Measurements from ENCODE around the gene PIRT. TPM values are rescaled to one million over a fixed set of nuclear protein-coding genes. Genes with fewer than 3 reads are reported as not detected.

Gene PIRT
- total and polyA plus RNA-seq, 2 donors (not counting 1 experiment from before 2014, with no cell fraction given), result not detected

DNA sequence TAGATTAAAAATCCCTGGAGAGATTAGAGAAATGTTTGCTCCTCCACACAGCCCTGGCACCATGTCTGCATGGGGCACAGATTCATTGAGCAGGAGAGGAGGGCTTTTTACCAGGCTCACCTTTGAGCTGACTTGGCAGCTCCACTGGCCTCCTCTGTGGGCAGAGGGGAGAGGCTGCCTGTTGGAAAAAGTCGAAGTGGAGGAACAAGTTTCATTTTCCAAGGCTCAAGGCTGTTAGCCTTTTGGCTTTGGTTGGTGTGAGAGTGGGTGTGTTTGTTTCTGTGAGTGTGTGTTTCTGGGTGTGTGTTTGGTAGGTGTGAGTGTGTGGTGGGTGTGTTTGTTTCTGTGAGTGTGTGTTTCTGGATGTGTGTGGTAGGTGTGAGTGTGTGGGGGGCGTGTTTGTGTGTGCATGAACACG is 39.5 kb downstream of the PIRT start:
- Histone ChIP-seq H4K20me1 (ENCODE audit: control insufficient read depth, extremely low read depth, insufficient read depth, low read length) (no peaks in the 10 kb centered on the region), H2AFZ (ENCODE audit: low read length) (no peak overlapping the region), H3K27me3 (ENCODE audit: control insufficient read depth, insufficient read depth, low read length) (no peaks in the 10 kb centered on the region), H3K4me1 (ENCODE audit: control insufficient read depth, extremely low read depth, insufficient read depth, low read length) (no peaks in the 10 kb centered on the region), H3K4me3 (replicated peaks in 1 of 4; ENCODE audit: control extremely low read depth in 1 of 4, insufficient read depth in 1 of 4, low read depth in 3 of 4, low read length in 4 of 4) (no peak overlapping the region), H3K36me3 (ENCODE audit: control insufficient read depth, insufficient read depth, low read length) (no peaks in the 10 kb centered on the region), H3K79me2 (ENCODE audit: control insufficient read depth, insufficient read depth, low read length) (no peaks in the 10 kb centered on the region), H3K4me2 (ENCODE audit: extremely low read depth, insufficient read depth, low read length) (no peak overlapping the region), H3K9ac (ENCODE audit: insufficient read depth, low read length) (no peak overlapping the region), H3K27ac (ENCODE audit: insufficient read depth, low read length) (no peak overlapping the region), H3K9me3 (ENCODE audit: control insufficient read depth, insufficient read depth, low read depth, low read length) (no peaks in the 10 kb centered on the region)
- DNase-seq (ENCODE audit: low read depth in 2 of 2), result no peak
- TF ChIP-seq EZH2 (IDR thresholded peaks at IDR 0.05; ENCODE audit: low read length, missing control alignments), result no peak
- TF ChIP-seq, protein P1, sequence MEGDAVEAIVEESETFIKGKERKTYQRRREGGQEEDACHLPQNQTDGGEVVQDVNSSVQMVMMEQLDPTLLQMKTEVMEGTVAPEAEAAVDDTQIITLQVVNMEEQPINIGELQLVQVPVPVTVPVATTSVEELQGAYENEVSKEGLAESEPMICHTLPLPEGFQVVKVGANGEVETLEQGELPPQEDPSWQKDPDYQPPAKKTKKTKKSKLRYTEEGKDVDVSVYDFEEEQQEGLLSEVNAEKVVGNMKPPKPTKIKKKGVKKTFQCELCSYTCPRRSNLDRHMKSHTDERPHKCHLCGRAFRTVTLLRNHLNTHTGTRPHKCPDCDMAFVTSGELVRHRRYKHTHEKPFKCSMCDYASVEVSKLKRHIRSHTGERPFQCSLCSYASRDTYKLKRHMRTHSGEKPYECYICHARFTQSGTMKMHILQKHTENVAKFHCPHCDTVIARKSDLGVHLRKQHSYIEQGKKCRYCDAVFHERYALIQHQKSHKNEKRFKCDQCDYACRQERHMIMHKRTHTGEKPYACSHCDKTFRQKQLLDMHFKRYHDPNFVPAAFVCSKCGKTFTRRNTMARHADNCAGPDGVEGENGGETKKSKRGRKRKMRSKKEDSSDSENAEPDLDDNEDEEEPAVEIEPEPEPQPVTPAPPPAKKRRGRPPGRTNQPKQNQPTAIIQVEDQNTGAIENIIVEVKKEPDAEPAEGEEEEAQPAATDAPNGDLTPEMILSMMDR (conservative IDR thresholded peaks at IDR 0.05 in 1 of 2, IDR thresholded peaks at IDR 0.05 in 1 of 2; ENCODE audit: low read depth in 1 of 2, low read length in 2 of 2), result no peak

DNA sequence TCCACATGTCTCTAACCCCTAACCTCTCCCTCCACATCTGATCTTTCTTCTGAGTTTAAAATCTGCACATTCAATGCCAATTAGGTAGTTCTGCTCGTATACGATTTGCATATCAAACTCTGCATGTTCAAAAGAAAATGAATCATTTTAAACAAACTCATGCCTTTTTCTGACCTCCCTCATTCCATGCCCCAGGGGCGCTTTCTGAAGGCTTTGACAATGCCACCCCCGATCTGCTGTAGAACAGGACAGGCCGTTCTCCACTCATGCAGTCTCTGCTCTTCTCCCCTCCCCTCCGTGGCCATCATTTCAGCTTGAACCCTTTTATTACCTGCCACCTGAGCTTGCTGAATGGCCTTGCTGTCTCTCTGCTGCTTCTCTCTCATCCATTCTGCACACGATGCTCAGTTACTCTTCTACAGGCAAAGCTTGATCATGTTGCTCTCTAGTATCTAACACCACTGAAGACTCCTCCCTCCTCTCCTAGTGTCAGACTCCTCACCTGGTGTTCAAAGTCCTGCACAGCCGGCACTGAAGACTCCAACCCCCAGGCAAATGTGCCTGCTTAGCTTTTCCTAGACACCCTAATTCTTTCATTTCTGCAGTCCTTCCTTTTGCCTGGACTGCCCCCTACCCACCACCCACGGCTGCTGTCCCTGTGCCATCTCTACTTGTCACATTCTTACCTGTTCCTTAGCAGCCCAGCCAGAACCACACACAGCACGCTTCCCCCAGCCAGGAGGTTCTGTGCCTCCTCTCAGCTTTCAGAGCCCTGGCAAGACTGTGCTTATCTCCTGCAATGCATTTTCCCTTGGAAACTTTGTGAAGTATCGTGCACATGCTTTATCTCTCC is 40.2 kb downstream of the PIRT start:
- Histone ChIP-seq H3K27me3 (ENCODE audit: control insufficient read depth, insufficient read depth, low read length) (no peaks in the 10 kb centered on the region), H3K36me3 (ENCODE audit: control insufficient read depth, insufficient read depth, low read length) (no peaks in the 10 kb centered on the region), H3K9ac (ENCODE audit: insufficient read depth, low read length) (no peak overlapping the region), H3K79me2 (ENCODE audit: control insufficient read depth, insufficient read depth, low read length) (no peaks in the 10 kb centered on the region), H3K4me1 (ENCODE audit: control insufficient read depth, extremely low read depth, insufficient read depth, low read length) (no peaks in the 10 kb centered on the region), H3K27ac (ENCODE audit: insufficient read depth, low read length) (no peak overlapping the region), H3K4me3 (replicated peaks in 1 of 4; ENCODE audit: control extremely low read depth in 1 of 4, insufficient read depth in 1 of 4, low read depth in 3 of 4, low read length in 4 of 4) (no peak overlapping the region), H4K20me1 (ENCODE audit: control insufficient read depth, extremely low read depth, insufficient read depth, low read length) (no peaks in the 10 kb centered on the region), H3K9me3 (ENCODE audit: control insufficient read depth, insufficient read depth, low read depth, low read length) (no peaks in the 10 kb centered on the region), H3K4me2 (ENCODE audit: extremely low read depth, insufficient read depth, low read length) (no peak overlapping the region), H2AFZ (ENCODE audit: low read length) (no peak overlapping the region)
- DNase-seq (ENCODE audit: low read depth in 2 of 2), result no peak
- TF ChIP-seq EZH2 (IDR thresholded peaks at IDR 0.05; ENCODE audit: low read length, missing control alignments), result no peak
- TF ChIP-seq, protein P1 (conservative IDR thresholded peaks at IDR 0.05 in 1 of 2, IDR thresholded peaks at IDR 0.05 in 1 of 2; ENCODE audit: low read depth in 1 of 2, low read length in 2 of 2), result no peak

DNA sequence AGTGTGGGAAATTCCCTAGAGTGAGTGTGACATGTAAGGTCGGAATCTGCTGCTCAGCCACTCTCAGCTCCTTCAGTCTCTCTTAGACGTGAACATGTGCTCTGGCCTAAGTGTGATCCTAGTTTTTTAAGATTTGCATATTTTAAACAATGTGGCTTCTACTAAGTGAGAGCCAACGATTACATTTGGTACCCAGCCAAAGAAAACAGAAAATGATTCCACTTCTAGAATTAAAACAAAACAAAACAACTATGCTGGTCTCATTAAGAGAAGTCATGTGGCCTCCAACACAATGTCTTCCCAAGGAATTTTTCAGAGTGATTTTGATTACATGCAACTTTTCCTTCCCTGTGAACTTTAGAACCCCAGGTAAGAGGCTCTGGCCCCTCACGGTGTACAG is 44.1 kb downstream of the PIRT start:
- Histone ChIP-seq H2AFZ (ENCODE audit: low read length) (no peak overlapping the region), H3K27me3 (ENCODE audit: control insufficient read depth, insufficient read depth, low read length) (no peaks in the 10 kb centered on the region), H3K4me3 (replicated peaks in 1 of 4; ENCODE audit: control extremely low read depth in 1 of 4, insufficient read depth in 1 of 4, low read depth in 3 of 4, low read length in 4 of 4) (no peak overlapping the region), H3K27ac (ENCODE audit: insufficient read depth, low read length) (no peak overlapping the region), H3K9ac (ENCODE audit: insufficient read depth, low read length) (no peak overlapping the region), H3K9me3 (ENCODE audit: control insufficient read depth, insufficient read depth, low read depth, low read length) (no peaks in the 10 kb centered on the region), H3K4me2 (ENCODE audit: extremely low read depth, insufficient read depth, low read length) (no peak overlapping the region), H4K20me1 (ENCODE audit: control insufficient read depth, extremely low read depth, insufficient read depth, low read length) (no peaks in the 10 kb centered on the region), H3K4me1 (ENCODE audit: control insufficient read depth, extremely low read depth, insufficient read depth, low read length) (no peaks in the 10 kb centered on the region), H3K79me2 (ENCODE audit: control insufficient read depth, insufficient read depth, low read length) (no peaks in the 10 kb centered on the region), H3K36me3 (ENCODE audit: control insufficient read depth, insufficient read depth, low read length) (no peaks in the 10 kb centered on the region)
- TF ChIP-seq EZH2 (IDR thresholded peaks at IDR 0.05; ENCODE audit: low read length, missing control alignments), result no peak
- DNase-seq (ENCODE audit: low read depth in 2 of 2), result no peak

All from fibroblast of lung (primary cell).